ENCODE data around the gene HDAC5.
"Not testable (repeated sequence)": the region's sequence is repeated elsewhere in the genome, so short reads cannot be mapped to it uniquely, and the experiment has no call there.

HDAC5 gene

GRCh38 chr17:44111777-44112176, 11.7 kb downstream of the HDAC5 start:
- no peak for DNase-seq (ENCODE audit: low read depth in 3 of 3)

GRCh38 chr17:44110823-44111633, 12.4 kb downstream of the HDAC5 start:
- peak in 2 of 3 experiments; percentile 34 to 68 for DNase-seq (ENCODE audit: low read depth in 3 of 3)

- DNase-seq (ENCODE audit: low read depth in 3 of 3), result no peak
Observed at GRCh38 chr17:44110011-44110686, 13.3 kb downstream of the HDAC5 start.

- no peak for DNase-seq (ENCODE audit: low read depth in 3 of 3)
Observed at GRCh38 chr17:44109312-44109630, 14.2 kb downstream of the HDAC5 start.

- DNase-seq (ENCODE audit: low read depth in 3 of 3), result no peak
Observed at GRCh38 chr17:44108440-44109311, 14.8 kb downstream of the HDAC5 start.

- DNase-seq (ENCODE audit: low read depth in 3 of 3), result no peak
Observed at GRCh38 chr17:44106801-44107200, 16.6 kb downstream of the HDAC5 start.

GRCh38 chr17:44105941-44106340, 17.5 kb downstream of the HDAC5 start:
- no peak for DNase-seq (ENCODE audit: low read depth in 3 of 3)

GRCh38 chr17:44105483-44105882, 18.0 kb downstream of the HDAC5 start:
- DNase-seq (ENCODE audit: low read depth in 3 of 3), result no peak

GRCh38 chr17:44102849-44103622, 20.4 kb downstream of the HDAC5 start:
- DNase-seq (ENCODE audit: low read depth in 3 of 3), result no peak

- DNase-seq (ENCODE audit: low read depth in 3 of 3), result not testable (repeated sequence)
Observed at GRCh38 chr17:44101858-44102257, 21.6 kb downstream of the HDAC5 start.

GRCh38 chr17:44097110-44097958, 26.1 kb downstream of the HDAC5 start:
- DNase-seq (ENCODE audit: low read depth in 3 of 3), result no peak

GRCh38 chr17:44095647-44096496, 27.6 kb downstream of the HDAC5 start:
- DNase-seq (ENCODE audit: low read depth in 3 of 3), result no peak

- DNase-seq (ENCODE audit: low read depth in 3 of 3), result no peak
Observed at GRCh38 chr17:44095388-44095646, 28.1 kb downstream of the HDAC5 start.

- DNase-seq (ENCODE audit: low read depth in 3 of 3), result no peak
Observed at GRCh38 chr17:44094701-44095387, 28.6 kb downstream of the HDAC5 start.

GRCh38 chr17:44093231-44093900, 30.1 kb downstream of the HDAC5 start:
- no peak for DNase-seq (ENCODE audit: low read depth in 3 of 3)

GRCh38 chr17:44092051-44092450, 31.4 kb downstream of the HDAC5 start:
- no peak for DNase-seq (ENCODE audit: low read depth in 3 of 3)

- DNase-seq (ENCODE audit: low read depth in 3 of 3), result no peak
Observed at GRCh38 chr17:44091200-44091997, 32.0 kb downstream of the HDAC5 start.

- no peak for DNase-seq (ENCODE audit: low read depth in 3 of 3)
Observed at GRCh38 chr17:44088254-44088653, 35.2 kb downstream of the HDAC5 start.

All from stimulated activated CD4-positive, alpha-beta T cell treated with anti-CD3 and anti-CD28 coated beads, TNF-alpha, amount 100 ng/mL, for 24 hours (primary cell).